H1 (cell line): ENCODE measurements around the gene CTIF. TPM values are rescaled to one million over a fixed set of nuclear protein-coding genes. Genes with fewer than 3 reads are reported as not detected.

Experiments used
- EZH2 ChIP-seq: fragments of 200-600 bp; sonication (generic); IDR thresholded peaks from 2 replicates; pipeline ENCODE4 v1.7.1; 2012; ENCODE audit warnings: low read depth, mild to moderate bottlenecking, moderate library complexity, low read length, inconsistent platforms; ENCODE audit not compliant: severe bottlenecking
- TAF7 ChIP-seq: optimal IDR thresholded peaks from 2 replicates; pipeline ENCODE3; 2011; ENCODE audit warnings: low read depth, mild to moderate bottlenecking, inconsistent platforms, low read length, moderate library complexity, borderline replicate concordance
- polyA plus RNA-seq, 7 experiments: library from polyadenylated mRNA; depleted of rRNA in 3 of 7; stranded (reverse) in 5 of 7; unstranded in 2 of 7; fragments of >200 nt in 5 of 7; fragments of 200-250 nt in 2 of 7; gene quantifications; 1 replicate in 5 of 7; 2 replicates in 1 of 7; 4 replicates in 1 of 7; pipeline versions ENCODE4 v1.2.1 to v1.2.3, GENCODE V29; 2011 to 2013; ENCODE audit warnings: missing spikeins in 2 of 7, mixed read lengths in 2 of 7
- total RNA-seq: library from RNA; stranded (reverse); fragmentation: NEBNext Ultra II Directional; extraction: Animal tissue kit (Norgen Biotek cat#: 25700); gene quantifications from 2 replicates; pipeline ENCODE4 v1.2.1, GENCODE V29; 2021

The CTIF gene
- total and polyA plus RNA-seq, 2 of the 8 experiments (the other 6 are each of a cell fraction or from before 2014, with no cell fraction given), result 9.0 to 17.8 TPM

- no peak for TF ChIP-seq EZH2
- no peak for TF ChIP-seq TAF7
These were observed 134.6 kb downstream of the CTIF start (continued) for GRCh38 chr18:48673456-48673852.
